ENCODE data around the gene FAM216A. TPM values are rescaled to one million over a fixed set of nuclear protein-coding genes. Genes with fewer than 3 reads are reported as not detected.

The FAM216A gene
- total RNA-seq, 1 experiment from 2014 or later: 10.1 TPM

DNA sequence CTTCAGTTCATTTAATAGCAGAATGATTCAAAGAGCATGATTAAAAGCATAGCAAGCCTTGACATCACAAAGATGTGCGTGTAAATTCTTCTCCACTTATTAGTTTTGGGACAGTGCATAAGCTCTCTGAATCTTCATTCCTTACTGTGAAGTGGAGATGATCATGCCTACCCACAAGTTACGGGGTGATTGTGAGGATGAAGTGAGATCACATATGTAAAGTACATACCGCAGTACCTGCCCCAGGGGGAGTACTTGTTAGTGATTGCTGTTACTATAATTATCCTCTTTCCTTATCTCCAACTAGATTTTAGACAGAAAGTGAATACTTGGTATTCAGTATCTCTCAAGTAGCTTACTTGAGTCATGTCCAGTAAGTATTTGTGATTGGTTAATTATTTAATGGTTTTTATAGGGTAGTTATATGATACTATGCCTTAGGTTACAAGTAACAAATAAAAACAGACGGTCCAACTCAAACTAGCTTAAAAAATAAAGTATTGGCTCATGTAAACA lies 39.5 kb downstream of the FAM216A start:
- Histone ChIP-seq H3K27me3 (ENCODE audit: insufficient read depth, low read length) (no peaks in the 10 kb centered on the region), H3K4me3 (replicated peaks in 1 of 2; ENCODE audit: low read depth in 1 of 2, low read length in 2 of 2) (no peak overlapping the region), H3K9me2 (ENCODE audit: insufficient read depth) (no peaks in the 10 kb centered on the region), H3K9me3 (ENCODE audit: control insufficient read depth in 1 of 2, insufficient read depth in 1 of 2, low read depth in 1 of 2, low read length in 2 of 2) (no peaks in the 10 kb centered on the region), H3K79me2 (ENCODE audit: insufficient read depth, low read length) (no peaks in the 10 kb centered on the region), H3K27ac (ENCODE audit: low read depth, low read length) (no peak overlapping the region), H3K4me1 (ENCODE audit: control insufficient read depth in 1 of 2, insufficient read depth in 2 of 2, low read length in 2 of 2) (peaks cover 0 to 5% of the 10 kb centered on the region in 2 experiments; a peak in 3 of 4 replicates), H4K20me1 (ENCODE audit: insufficient read depth) (no peaks in the 10 kb centered on the region), H3K9ac (ENCODE audit: low read length) (no peak overlapping the region), H3K36me3 (ENCODE audit: control insufficient read depth in 1 of 2, insufficient read depth in 2 of 2, low read length in 2 of 2) (no peaks in the 10 kb centered on the region), H3K4me2 (ENCODE audit: low read length) (no peak overlapping the region), H2AFZ (ENCODE audit: low read depth, low read length, poor library complexity, severe bottlenecking) (no peak overlapping the region)
- no TSS peak for BruUV-seq (replicated peaks)
- intact Hi-C loops (cut with micrococcal nuclease): no loop called here
- ATAC-seq (no peak), DNase-seq (ENCODE audit: low read depth, low spot score) (no peak)
- ChIA-PET CTCF (no interaction called here), RAD21 (ENCODE audit: low non-redundant PET in 1 of 2, low total read pairs in 2 of 2, uncharacterized antibody in 2 of 2, unreplicated experiment in 2 of 2) (no interaction called here), POLR2A (no interaction called here)
- TF ChIP-seq EGR1 (IDR thresholded peaks at IDR 0.05; ENCODE audit: low read depth) (no peak), SP1 (IDR thresholded peaks at IDR 0.05; ENCODE audit: low read depth) (no peak), POLR2AphosphoS5 (IDR thresholded peaks at IDR 0.05; ENCODE audit: low read depth, low read length) (no peak), ELF1 (IDR thresholded peaks at IDR 0.05; ENCODE audit: borderline replicate concordance, low read depth) (no peak), ZNF274 (IDR thresholded peaks at IDR 0.05; ENCODE audit: low read depth, low read length) (no peak)
- TF ChIP-seq, protein P1, sequence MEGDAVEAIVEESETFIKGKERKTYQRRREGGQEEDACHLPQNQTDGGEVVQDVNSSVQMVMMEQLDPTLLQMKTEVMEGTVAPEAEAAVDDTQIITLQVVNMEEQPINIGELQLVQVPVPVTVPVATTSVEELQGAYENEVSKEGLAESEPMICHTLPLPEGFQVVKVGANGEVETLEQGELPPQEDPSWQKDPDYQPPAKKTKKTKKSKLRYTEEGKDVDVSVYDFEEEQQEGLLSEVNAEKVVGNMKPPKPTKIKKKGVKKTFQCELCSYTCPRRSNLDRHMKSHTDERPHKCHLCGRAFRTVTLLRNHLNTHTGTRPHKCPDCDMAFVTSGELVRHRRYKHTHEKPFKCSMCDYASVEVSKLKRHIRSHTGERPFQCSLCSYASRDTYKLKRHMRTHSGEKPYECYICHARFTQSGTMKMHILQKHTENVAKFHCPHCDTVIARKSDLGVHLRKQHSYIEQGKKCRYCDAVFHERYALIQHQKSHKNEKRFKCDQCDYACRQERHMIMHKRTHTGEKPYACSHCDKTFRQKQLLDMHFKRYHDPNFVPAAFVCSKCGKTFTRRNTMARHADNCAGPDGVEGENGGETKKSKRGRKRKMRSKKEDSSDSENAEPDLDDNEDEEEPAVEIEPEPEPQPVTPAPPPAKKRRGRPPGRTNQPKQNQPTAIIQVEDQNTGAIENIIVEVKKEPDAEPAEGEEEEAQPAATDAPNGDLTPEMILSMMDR (IDR thresholded peaks at IDR 0.05 in 2 of 3, conservative IDR thresholded peaks at IDR 0.05 in 1 of 3; ENCODE audit: borderline replicate concordance in 1 of 3, insufficient read depth in 1 of 3, low read depth in 2 of 3, low read length in 2 of 3): no peak
- TF ChIP-seq, protein P2, sequence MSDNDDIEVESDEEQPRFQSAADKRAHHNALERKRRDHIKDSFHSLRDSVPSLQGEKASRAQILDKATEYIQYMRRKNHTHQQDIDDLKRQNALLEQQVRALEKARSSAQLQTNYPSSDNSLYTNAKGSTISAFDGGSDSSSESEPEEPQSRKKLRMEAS (IDR thresholded peaks at IDR 0.05): no peak
- TF ChIP-seq, protein P3, sequence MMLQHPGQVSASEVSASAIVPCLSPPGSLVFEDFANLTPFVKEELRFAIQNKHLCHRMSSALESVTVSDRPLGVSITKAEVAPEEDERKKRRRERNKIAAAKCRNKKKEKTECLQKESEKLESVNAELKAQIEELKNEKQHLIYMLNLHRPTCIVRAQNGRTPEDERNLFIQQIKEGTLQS (IDR thresholded peaks at IDR 0.05): no peak
- TF ChIP-seq, protein P4, sequence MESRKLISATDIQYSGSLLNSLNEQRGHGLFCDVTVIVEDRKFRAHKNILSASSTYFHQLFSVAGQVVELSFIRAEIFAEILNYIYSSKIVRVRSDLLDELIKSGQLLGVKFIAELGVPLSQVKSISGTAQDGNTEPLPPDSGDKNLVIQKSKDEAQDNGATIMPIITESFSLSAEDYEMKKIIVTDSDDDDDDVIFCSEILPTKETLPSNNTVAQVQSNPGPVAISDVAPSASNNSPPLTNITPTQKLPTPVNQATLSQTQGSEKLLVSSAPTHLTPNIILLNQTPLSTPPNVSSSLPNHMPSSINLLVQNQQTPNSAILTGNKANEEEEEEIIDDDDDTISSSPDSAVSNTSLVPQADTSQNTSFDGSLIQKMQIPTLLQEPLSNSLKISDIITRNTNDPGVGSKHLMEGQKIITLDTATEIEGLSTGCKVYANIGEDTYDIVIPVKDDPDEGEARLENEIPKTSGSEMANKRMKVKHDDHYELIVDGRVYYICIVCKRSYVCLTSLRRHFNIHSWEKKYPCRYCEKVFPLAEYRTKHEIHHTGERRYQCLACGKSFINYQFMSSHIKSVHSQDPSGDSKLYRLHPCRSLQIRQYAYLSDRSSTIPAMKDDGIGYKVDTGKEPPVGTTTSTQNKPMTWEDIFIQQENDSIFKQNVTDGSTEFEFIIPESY (IDR thresholded peaks at IDR 0.05; ENCODE audit: extremely low read depth, insufficient replicate concordance, low read length): no peak
